ENCODE measurements around the gene CYBRD1.

CYBRD1 gene

DNA sequence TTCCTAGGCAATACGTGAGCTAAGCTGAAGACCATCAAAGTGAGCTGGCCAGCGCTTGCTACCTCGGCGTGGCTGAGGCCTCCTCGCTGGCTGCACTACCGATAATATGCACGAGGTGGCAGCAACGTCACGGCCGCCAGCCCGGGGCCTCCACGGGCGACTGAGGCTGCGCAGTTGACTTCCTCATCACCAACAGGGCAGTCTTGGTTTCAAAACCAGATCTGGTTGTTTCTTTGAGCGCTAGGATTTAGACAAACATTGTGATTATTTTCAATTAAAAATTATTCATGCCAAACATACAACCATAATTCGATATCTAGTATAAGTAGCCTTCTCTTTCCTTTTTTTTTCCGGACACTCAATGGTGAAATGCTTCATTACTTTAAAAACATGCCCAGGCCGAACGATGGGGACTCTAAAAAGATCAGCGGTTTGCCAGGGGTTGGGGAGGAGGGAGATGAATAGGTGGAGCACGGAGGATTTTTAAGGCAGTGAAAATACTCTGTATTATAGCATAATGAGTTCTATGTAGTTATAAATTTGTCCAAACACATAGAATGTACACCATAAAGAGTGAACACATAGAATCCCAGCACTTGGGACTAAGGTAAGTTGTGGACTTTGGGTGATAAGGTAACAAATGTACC, 52.0 kb downstream of the CYBRD1 start:
- WGBS, 2 experiments = 25 to 30% methylated on average over 20 to 21 of the region's 21 CpGs
- peaks cover 5% of the 10 kb centered on the region for H3K27me3 ChIP-seq (ENCODE audit: control insufficient read depth, insufficient read depth, low read length, poor library complexity, severe bottlenecking)
- H3K9me3 ChIP-seq (ENCODE audit: control insufficient read depth, low read length) = no peaks in the 10 kb centered on the region
- no peaks in the 10 kb centered on the region for H3K4me1 ChIP-seq (ENCODE audit: control insufficient read depth, insufficient read depth, low read length)
- H3K4me3 ChIP-seq (ENCODE audit: insufficient read depth, low read depth, low read length) = no peak overlapping the region
- no peaks in the 10 kb centered on the region for H3K36me3 ChIP-seq (ENCODE audit: control insufficient read depth, insufficient read depth, low read length)
- no peak overlapping the region for H3K27ac ChIP-seq (ENCODE audit: insufficient read depth, low read depth, low read length, poor library complexity, severe bottlenecking)

DNA sequence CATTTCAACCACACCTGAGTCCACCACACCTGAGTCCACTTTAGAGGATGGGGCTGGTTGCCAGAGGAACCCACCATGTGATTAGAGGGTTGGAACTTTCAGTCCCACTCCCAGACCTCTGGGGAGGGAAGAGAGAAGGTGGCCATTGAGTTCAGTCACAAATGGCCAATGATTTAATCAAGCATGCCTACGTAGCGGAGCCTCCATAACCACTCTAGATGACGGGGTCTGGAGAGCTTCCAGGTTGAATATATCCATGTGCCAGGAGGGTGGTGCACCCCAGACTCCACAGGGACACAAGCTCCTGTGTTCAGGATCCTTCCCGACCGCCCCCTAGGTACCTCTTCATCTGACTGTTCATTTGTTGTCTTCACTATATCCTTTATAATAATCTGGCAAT, 53.3 kb downstream of the CYBRD1 start:
- Histone ChIP-seq H3K27me3 (ENCODE audit: control insufficient read depth, insufficient read depth, low read length, poor library complexity, severe bottlenecking) (peaks cover 5% of the 10 kb centered on the region), H3K4me1 (ENCODE audit: control insufficient read depth, insufficient read depth, low read length) (no peaks in the 10 kb centered on the region), H3K27ac (ENCODE audit: insufficient read depth, low read depth, low read length, poor library complexity, severe bottlenecking) (no peak overlapping the region), H3K9me3 (ENCODE audit: control insufficient read depth, low read length) (no peaks in the 10 kb centered on the region), H3K36me3 (ENCODE audit: control insufficient read depth, insufficient read depth, low read length) (no peaks in the 10 kb centered on the region), H3K4me3 (ENCODE audit: insufficient read depth, low read depth, low read length) (no peak overlapping the region)
- WGBS, 2 experiments = 92 to 94% methylated on average over 5 of the region's 5 CpGs

DNA sequence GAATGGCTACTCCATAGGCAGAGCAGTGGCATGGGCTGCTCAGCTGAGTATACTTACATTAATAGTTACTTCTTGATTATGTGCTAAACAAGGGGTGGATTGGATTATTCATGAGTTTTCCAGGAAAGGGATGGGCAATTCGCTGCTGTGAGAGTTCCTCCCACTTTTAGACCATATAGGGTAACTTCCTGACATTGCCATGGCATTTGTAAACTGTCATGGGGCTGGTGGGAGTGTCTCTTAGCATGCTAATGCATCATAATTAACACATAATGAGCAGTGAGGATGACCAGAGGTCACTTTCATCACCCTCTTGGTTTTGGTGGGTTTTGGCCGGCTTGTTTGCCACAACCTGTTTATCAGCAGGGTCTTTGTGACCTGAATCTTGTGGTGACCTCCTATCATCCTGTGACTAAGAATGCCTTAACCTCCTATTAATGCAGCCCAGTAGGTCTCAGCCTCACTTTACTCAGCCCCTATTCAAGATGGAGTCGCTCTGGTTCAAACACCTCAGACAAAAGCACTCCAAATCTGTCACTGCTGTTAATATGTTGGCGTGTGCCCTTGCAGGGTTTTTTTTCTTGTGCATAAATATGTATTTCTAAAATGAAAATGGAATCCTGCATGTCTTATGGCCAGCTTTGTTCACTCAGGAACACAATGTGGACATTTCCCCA, 56.0 kb downstream of the CYBRD1 start:
- H3K27me3 ChIP-seq (ENCODE audit: control insufficient read depth, insufficient read depth, low read length, poor library complexity, severe bottlenecking) = peaks cover 2% of the 10 kb centered on the region
- no peak overlapping the region for H3K4me3 ChIP-seq (ENCODE audit: insufficient read depth, low read depth, low read length)
- no peaks in the 10 kb centered on the region for H3K4me1 ChIP-seq (ENCODE audit: control insufficient read depth, insufficient read depth, low read length)
- 96 to 98% methylated on average over 3 to 4 of the region's 4 CpGs for WGBS, 2 experiments
- no peaks in the 10 kb centered on the region for H3K9me3 ChIP-seq (ENCODE audit: control insufficient read depth, low read length)
- no peaks in the 10 kb centered on the region for H3K36me3 ChIP-seq (ENCODE audit: control insufficient read depth, insufficient read depth, low read length)
- H3K27ac ChIP-seq (ENCODE audit: insufficient read depth, low read depth, low read length, poor library complexity, severe bottlenecking) = no peak overlapping the region

DNA sequence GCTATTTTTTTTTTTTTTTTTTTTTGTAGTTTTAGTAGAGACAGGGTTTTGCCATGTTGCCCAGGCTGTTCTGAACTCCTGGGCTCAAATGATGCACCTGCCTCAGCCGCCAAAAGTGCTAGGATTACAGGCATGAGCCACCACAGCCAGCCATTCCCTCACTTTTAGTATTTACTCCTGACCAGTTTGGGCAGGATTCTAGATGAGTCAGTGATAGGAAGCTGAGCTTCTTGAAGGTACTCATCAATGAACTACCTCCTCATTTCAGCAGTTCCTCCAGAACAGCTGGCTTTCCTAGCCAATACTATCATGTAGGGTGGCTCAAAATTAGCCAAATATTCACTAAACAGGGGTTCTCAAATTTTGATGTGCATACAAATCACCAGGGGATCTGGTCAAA, 57.2 kb downstream of the CYBRD1 start:
- no peak overlapping the region for H3K4me3 ChIP-seq (ENCODE audit: insufficient read depth, low read depth, low read length)

DNA sequence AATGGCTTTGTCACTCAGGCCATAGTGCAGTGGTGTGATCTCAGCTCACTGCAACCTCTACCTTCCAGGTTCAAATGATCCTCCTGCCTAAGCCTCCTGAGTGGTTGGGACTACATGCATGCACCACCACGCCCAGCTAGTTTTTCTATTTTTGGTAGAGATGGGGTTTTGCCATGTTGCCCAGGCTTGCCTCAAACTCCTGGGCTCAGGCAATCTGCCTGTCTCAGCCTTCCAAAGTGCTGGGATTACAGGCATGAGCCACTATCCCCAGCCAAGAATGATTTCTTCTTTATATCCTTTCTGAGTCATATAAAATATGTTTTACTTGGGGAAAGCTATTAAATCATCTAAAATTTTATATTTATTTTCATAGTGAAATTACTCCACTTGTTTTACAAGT, 61.3 kb downstream of the CYBRD1 start:
- H3K4me3 ChIP-seq (ENCODE audit: insufficient read depth, low read depth, low read length) = no peak overlapping the region
- no peaks in the 10 kb centered on the region for H3K4me1 ChIP-seq (ENCODE audit: control insufficient read depth, insufficient read depth, low read length)
- H3K27me3 ChIP-seq (ENCODE audit: control insufficient read depth, insufficient read depth, low read length, poor library complexity, severe bottlenecking) = no peaks in the 10 kb centered on the region
- no peak overlapping the region for H3K27ac ChIP-seq (ENCODE audit: insufficient read depth, low read depth, low read length, poor library complexity, severe bottlenecking)
- no peaks in the 10 kb centered on the region for H3K36me3 ChIP-seq (ENCODE audit: control insufficient read depth, insufficient read depth, low read length)
- WGBS, 2 experiments = 96 to 100% methylated on average over 1 of the region's 1 CpG
- no peaks in the 10 kb centered on the region for H3K9me3 ChIP-seq (ENCODE audit: control insufficient read depth, low read length)

More for the DNA sequence above, 57.2 kb downstream of the CYBRD1 start:
- no peak overlapping the region for H3K27ac ChIP-seq (ENCODE audit: insufficient read depth, low read depth, low read length, poor library complexity, severe bottlenecking)
- WGBS, 2 experiments = 90 to 100% methylated on average over 1 of the region's 1 CpG
- H3K27me3 ChIP-seq (ENCODE audit: control insufficient read depth, insufficient read depth, low read length, poor library complexity, severe bottlenecking) = no peaks in the 10 kb centered on the region
- no peaks in the 10 kb centered on the region for H3K9me3 ChIP-seq (ENCODE audit: control insufficient read depth, low read length)
- H3K4me1 ChIP-seq (ENCODE audit: control insufficient read depth, insufficient read depth, low read length) = no peaks in the 10 kb centered on the region
- no peaks in the 10 kb centered on the region for H3K36me3 ChIP-seq (ENCODE audit: control insufficient read depth, insufficient read depth, low read length)

DNA sequence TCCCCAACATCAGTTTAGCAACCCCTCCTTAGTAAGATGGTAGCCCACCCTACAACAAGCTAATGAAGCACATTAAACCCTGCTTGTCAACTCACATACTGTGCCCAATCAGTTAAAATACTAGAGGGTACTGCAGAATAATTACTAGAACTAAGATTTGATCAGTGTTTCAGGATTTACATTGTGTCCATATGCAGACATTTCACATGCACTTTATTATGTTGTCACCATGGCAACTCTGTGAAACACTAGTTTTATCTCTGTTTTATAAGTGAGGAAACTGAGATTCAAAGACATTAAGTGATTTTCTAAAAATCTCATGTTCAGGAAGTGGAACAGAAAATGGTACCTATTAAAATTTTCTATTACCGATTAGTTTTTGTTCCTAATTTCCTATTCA, 61.7 kb downstream of the CYBRD1 start:
- H3K27me3 ChIP-seq (ENCODE audit: control insufficient read depth, insufficient read depth, low read length, poor library complexity, severe bottlenecking) = no peaks in the 10 kb centered on the region
- WGBS, 2 experiments = no CpG with 5 or more reads among the region's 1 CpG

DNA sequence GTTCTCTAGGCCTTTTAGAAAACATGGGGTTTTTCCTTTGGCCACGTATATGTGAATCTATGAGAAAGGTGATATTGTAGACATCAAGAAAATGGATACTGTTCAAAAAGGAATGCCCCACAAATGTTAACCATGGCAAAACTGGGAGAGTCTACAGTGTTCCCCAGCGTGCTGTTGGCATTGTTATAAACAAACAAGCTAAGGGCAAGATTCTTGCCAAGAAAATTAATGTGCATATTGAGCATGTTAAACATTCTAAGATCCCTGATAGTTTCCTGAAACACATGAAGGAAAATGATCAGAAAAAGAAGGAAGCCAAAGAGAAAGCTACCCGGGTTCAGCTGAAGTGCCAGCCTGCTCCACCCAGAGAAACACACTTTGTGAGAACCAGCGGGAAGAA, 64.9 kb downstream of the CYBRD1 start:
- H3K36me3 ChIP-seq (ENCODE audit: control insufficient read depth, insufficient read depth, low read length) = no peaks in the 10 kb centered on the region
- no peak overlapping the region for H3K4me3 ChIP-seq (ENCODE audit: insufficient read depth, low read depth, low read length)
- no peak overlapping the region for H3K27ac ChIP-seq (ENCODE audit: insufficient read depth, low read depth, low read length, poor library complexity, severe bottlenecking)
- no peaks in the 10 kb centered on the region for H3K27me3 ChIP-seq (ENCODE audit: control insufficient read depth, insufficient read depth, low read length, poor library complexity, severe bottlenecking)
- 90 to 91% methylated on average over 4 of the region's 4 CpGs for WGBS, 2 experiments
- H3K9me3 ChIP-seq (ENCODE audit: control insufficient read depth, low read length) = no peaks in the 10 kb centered on the region
- no peaks in the 10 kb centered on the region for H3K4me1 ChIP-seq (ENCODE audit: control insufficient read depth, insufficient read depth, low read length)

More for the DNA sequence above, 61.7 kb downstream of the CYBRD1 start:
- Histone ChIP-seq H3K27ac (ENCODE audit: insufficient read depth, low read depth, low read length, poor library complexity, severe bottlenecking) (no peak overlapping the region), H3K4me1 (ENCODE audit: control insufficient read depth, insufficient read depth, low read length) (no peaks in the 10 kb centered on the region), H3K9me3 (ENCODE audit: control insufficient read depth, low read length) (no peaks in the 10 kb centered on the region), H3K4me3 (ENCODE audit: insufficient read depth, low read depth, low read length) (no peak overlapping the region), H3K36me3 (ENCODE audit: control insufficient read depth, insufficient read depth, low read length) (no peaks in the 10 kb centered on the region)

DNA sequence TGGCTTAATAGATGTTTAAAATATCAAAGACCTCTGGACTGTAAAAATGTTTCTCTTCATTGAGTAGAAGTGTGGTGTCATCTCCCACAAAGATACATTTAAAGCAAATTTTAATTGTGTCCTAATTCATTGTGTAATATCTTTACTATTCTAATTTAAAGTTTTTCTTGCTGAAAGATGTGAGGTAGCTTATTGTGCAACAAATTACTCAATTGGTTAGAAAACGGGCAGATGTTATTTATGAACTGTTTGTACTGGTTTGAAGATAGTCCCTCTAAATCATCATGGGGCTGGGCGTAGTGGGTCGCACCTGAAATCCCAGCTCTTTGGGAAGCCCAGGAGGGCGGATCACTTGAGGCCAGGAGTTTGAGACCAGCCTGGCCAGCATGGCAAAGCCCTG, 65.3 kb downstream of the CYBRD1 start:
- Histone ChIP-seq H3K36me3 (ENCODE audit: control insufficient read depth, insufficient read depth, low read length) (no peaks in the 10 kb centered on the region), H3K4me1 (ENCODE audit: control insufficient read depth, insufficient read depth, low read length) (no peaks in the 10 kb centered on the region), H3K9me3 (ENCODE audit: control insufficient read depth, low read length) (no peaks in the 10 kb centered on the region), H3K27ac (ENCODE audit: insufficient read depth, low read depth, low read length, poor library complexity, severe bottlenecking) (no peak overlapping the region), H3K4me3 (ENCODE audit: insufficient read depth, low read depth, low read length) (no peak overlapping the region), H3K27me3 (ENCODE audit: control insufficient read depth, insufficient read depth, low read length, poor library complexity, severe bottlenecking) (no peaks in the 10 kb centered on the region)
- WGBS, 2 experiments = 88 to 96% methylated on average over 4 of the region's 4 CpGs

DNA sequence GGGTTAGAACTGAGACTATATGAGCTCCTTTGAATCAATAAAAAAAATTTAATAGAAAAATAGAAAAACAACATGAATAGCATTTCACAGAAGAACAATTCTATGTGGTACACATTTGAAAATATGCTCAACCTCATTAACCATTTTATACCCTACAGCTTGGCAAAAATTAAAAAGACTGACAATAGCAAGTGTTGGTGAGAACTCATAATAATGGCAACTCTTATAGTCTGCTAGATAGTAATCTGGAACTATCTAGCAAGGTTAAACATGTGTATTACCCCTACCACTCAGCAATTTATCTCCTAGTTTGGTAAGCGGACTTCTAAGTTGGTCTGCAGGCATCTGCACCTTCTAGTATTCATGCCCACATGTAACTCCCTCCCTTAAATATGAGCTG, 67.8 kb downstream of the CYBRD1 start:
- H3K9me3 ChIP-seq (ENCODE audit: control insufficient read depth, low read length) = no peaks in the 10 kb centered on the region
- H3K4me3 ChIP-seq (ENCODE audit: insufficient read depth, low read depth, low read length) = no peak overlapping the region
- no peak overlapping the region for H3K27ac ChIP-seq (ENCODE audit: insufficient read depth, low read depth, low read length, poor library complexity, severe bottlenecking)
- H3K4me1 ChIP-seq (ENCODE audit: control insufficient read depth, insufficient read depth, low read length) = no peaks in the 10 kb centered on the region
- H3K36me3 ChIP-seq (ENCODE audit: control insufficient read depth, insufficient read depth, low read length) = no peaks in the 10 kb centered on the region
- H3K27me3 ChIP-seq (ENCODE audit: control insufficient read depth, insufficient read depth, low read length, poor library complexity, severe bottlenecking) = no peaks in the 10 kb centered on the region
- WGBS, 2 experiments = 87 to 100% methylated on average over 1 of the region's 1 CpG

DNA sequence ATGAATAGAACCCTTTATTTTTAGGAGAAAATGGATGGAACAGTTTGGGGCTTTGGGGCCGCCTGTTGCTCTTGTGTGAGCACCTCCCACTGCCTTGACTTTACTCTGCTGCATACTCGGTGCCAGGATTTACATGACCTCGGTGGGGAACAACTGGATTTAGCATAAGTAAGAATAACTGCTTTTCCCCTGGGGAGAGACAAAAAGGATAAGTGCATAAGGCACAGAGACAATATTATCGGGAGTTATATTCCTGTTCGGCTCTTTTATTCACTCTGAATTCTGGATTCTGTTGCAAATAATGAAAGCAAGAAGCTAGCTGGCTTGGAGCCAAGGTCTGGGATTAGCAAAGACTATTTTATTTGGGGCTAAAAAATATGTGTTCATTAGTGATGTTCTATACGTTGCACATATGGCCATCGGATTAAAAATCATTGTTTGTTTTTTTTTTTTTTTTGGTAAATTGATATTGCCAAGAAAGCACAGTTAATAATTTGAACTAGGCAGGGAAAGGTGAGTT, 69.8 kb downstream of the CYBRD1 start:
- H3K9me3 ChIP-seq (ENCODE audit: control insufficient read depth, low read length) = no peaks in the 10 kb centered on the region
- no peaks in the 10 kb centered on the region for H3K36me3 ChIP-seq (ENCODE audit: control insufficient read depth, insufficient read depth, low read length)
- H3K27ac ChIP-seq (ENCODE audit: insufficient read depth, low read depth, low read length, poor library complexity, severe bottlenecking) = no peak overlapping the region
- H3K4me1 ChIP-seq (ENCODE audit: control insufficient read depth, insufficient read depth, low read length) = no peaks in the 10 kb centered on the region
- H3K27me3 ChIP-seq (ENCODE audit: control insufficient read depth, insufficient read depth, low read length, poor library complexity, severe bottlenecking) = no peaks in the 10 kb centered on the region
- 58 to 61% methylated on average over 7 of the region's 7 CpGs for WGBS, 2 experiments
- no peak overlapping the region for H3K4me3 ChIP-seq (ENCODE audit: insufficient read depth, low read depth, low read length)
